Spleen (tissue), 11 donors: ENCODE data around the gene SPATA6L. TPM values are rescaled to one million over a fixed set of nuclear protein-coding genes. Genes with fewer than 3 reads are reported as not detected.
A peak's percentile ranks its signal among the peaks of the same experiment; 100 is the strongest.

ENCODE experiments used
- DNase-seq: peaks from one replicate; pipeline ENCODE4 v3.0.0-alpha.2; 2020
- H3K27ac ChIP-seq, 8 donors: fragments of 200-600 bp; sonication (generic) in 7 of 8; 1 replicate in 4 of 8; 2 replicates in 4 of 8; pipeline versions ENCODE4 v1.5.0 to v1.8.0; 2016 to 2021; ENCODE audit warnings: inconsistent platforms in 4 of 8, mild to moderate bottlenecking in 4 of 8, moderate library complexity in 1 of 8
- H3K27me3 ChIP-seq, 7 donors: fragments of 200-600 bp; sonication (generic) in 6 of 7; replicated peaks in 1 of 7; 1 replicate in 4 of 7; 2 replicates in 3 of 7; pipeline versions ENCODE4 v1.5.0 to v1.8.0; 2016 to 2021; ENCODE audit warnings: inconsistent platforms in 3 of 7, mild to moderate bottlenecking in 1 of 7
- H3K36me3 ChIP-seq, 6 donors: fragments of 200-600 bp; sonication (generic) in 5 of 6; 1 replicate in 4 of 6; 2 replicates in 2 of 6; pipeline versions ENCODE4 v1.5.0 to v1.8.0; 2016 to 2021; ENCODE audit warnings: inconsistent platforms in 2 of 6
- H3K4me1 ChIP-seq, 6 donors: fragments of 200-600 bp; sonication (generic) in 5 of 6; 1 replicate in 3 of 6; 2 replicates in 3 of 6; pipeline versions ENCODE4 v1.5.0 to v1.8.0; 2016 to 2021; ENCODE audit warnings: inconsistent platforms in 3 of 6
- H3K4me3 ChIP-seq, 8 donors: fragments of 200-600 bp; sonication (generic) in 7 of 8; 1 replicate in 4 of 8; 2 replicates in 4 of 8; pipeline versions ENCODE4 v1.5.0 to v1.8.0; 2016 to 2021; ENCODE audit warnings: inconsistent platforms in 4 of 8, mild to moderate bottlenecking in 4 of 8, moderate library complexity in 2 of 8
- H3K9me3 ChIP-seq, 8 donors: fragments of 200-600 bp; sonication (generic) in 7 of 8; 1 replicate in 4 of 8; 2 replicates in 4 of 8; pipeline versions ENCODE4 v1.5.0 to v1.8.0; 2016 to 2021; ENCODE audit warnings: inconsistent platforms in 4 of 8
- CTCF ChIP-seq, 11 experiments: fragments of 200-600 bp in 7 of 11; fragments of 450-650 bp in 4 of 11; sonication (generic) in 4 of 11; IDR thresholded peaks in 8 of 11; conservative IDR thresholded peaks in 3 of 11; 1 replicate in 7 of 11; 2 replicates in 4 of 11; pipeline versions ENCODE4 v1.4.0 to v1.8.0; 2016 to 2021; ENCODE audit warnings: antibody characterized with exemption in 11 of 11, inconsistent platforms in 4 of 11, mild to moderate bottlenecking in 1 of 11
- POLR2A ChIP-seq, 3 donors: fragments of 450-650 bp; IDR thresholded peaks; one replicate each; pipeline ENCODE4 v1.5.1; 2017; ENCODE audit warnings: antibody characterized with exemption in 3 of 3, mild to moderate bottlenecking in 1 of 3
- POLR2AphosphoS5 ChIP-seq, 3 donors: sonication (generic); formaldehyde crosslinking; IDR thresholded peaks; one replicate each; pipeline ENCODE4 v1.5.1; 2017; ENCODE audit warnings: antibody characterized with exemption in 3 of 3
- WGBS, 5 donors: extraction: QIAGEN DNeasy Blood & Tissue Kit in 3 of 5; methylation state at CpG; one replicate each; pipeline versions ENCODE4 v1.1.5 to v1.1.7; 2013 to 2018; 5-methylcytosine and 5-hydroxymethylcytosine counted together
- intact Hi-C: fragments of 100-400 bp; cut with DNase I; formaldehyde crosslinking; loops from one replicate; pipeline ENCODE4 v1.15.0; 2023; ENCODE audit warnings: low total_unique reads
- polyA plus RNA-seq, 3 donors: library from polyadenylated mRNA; stranded (reverse); fragments of 200-250 nt; gene quantifications; one replicate each; pipeline ENCODE4 v1.2.1, GENCODE V29; 2013
- total RNA-seq, 7 donors: library from RNA; depleted of rRNA in 3 of 7; stranded (reverse); fragments of >200 nt in 3 of 7; fragmentation: NEBNext Ultra II Directional in 4 of 7; extraction: Animal tissue kit (Norgen Biotek cat#: 25700) in 4 of 7; gene quantifications; one replicate each; pipeline versions ENCODE4 v1.1.0 to v1.2.1, GENCODE V29; 2016 to 2021
- donor health status: healthy with polysubstance abuse.
- donor health status: DM: no; HTN: no; CAD: no; lungs with moderate emphysema.
- donor health status: DM: no; HTN: no; CAD: no.
- donor health status: Bipolar disorder and iron deficiency.
- donor health status: healthy.
- donor health status: DM: no; HTN: no; CAD: no.
- donor health status: DM: yes; HTN: yes; CAD: no.

SPATA6L gene
- total and polyA plus RNA-seq, 10 donors, result 0.32 to 5.7 (median 1.1) TPM

GRCh38 chr9:4670591-4670990, 4.3 kb upstream of the SPATA6L start:
- TF ChIP-seq CTCF (IDR thresholded peaks at IDR 0.05 in 8 of 11, conservative IDR thresholded peaks at IDR 0.05 in 3 of 11), result no peak
- no peak for TF ChIP-seq POLR2A (IDR thresholded peaks at IDR 0.05)
- no peak for TF ChIP-seq POLR2AphosphoS5 (IDR thresholded peaks at IDR 0.05)
- intact Hi-C loops, result no loop called here
- Histone ChIP-seq H3K4me1 (peaks cover 4 to 18% (median 14%) of the 10 kb centered on the region in 6 donors), H3K27ac (no peak overlapping the region), H3K27me3 (peaks cover 0 to 9% (median 0%) of the 10 kb centered on the region in 7 donors), H3K4me3 (no peak overlapping the region), H3K36me3 (no peaks in the 10 kb centered on the region), H3K9me3 (no peaks in the 10 kb centered on the region)
- WGBS, 5 donors, result 53 to 70% (median 68%) methylated on average over 3 of the region's 3 CpGs
- DNase-seq, result no peak

GRCh38 chr9:4669890-4670289, 3.6 kb upstream of the SPATA6L start:
- DNase-seq, result no peak
- H3K4me3 ChIP-seq, result no peak overlapping the region
- peaks cover 0 to 9% (median 0%) of the 10 kb centered on the region in 7 donors for H3K27me3 ChIP-seq
- no peaks in the 10 kb centered on the region for H3K36me3 ChIP-seq
- H3K9me3 ChIP-seq, result no peaks in the 10 kb centered on the region
- TF ChIP-seq POLR2A (IDR thresholded peaks at IDR 0.05), result no peak
- no peak for TF ChIP-seq POLR2AphosphoS5 (IDR thresholded peaks at IDR 0.05)
- TF ChIP-seq CTCF (IDR thresholded peaks at IDR 0.05 in 8 of 11, conservative IDR thresholded peaks at IDR 0.05 in 3 of 11), result no peak
- peaks cover 9 to 25% (median 21%) of the 10 kb centered on the region in 6 donors for H3K4me1 ChIP-seq
- intact Hi-C loops, result loop anchor here (10.0 kb wide), 1 partner anchor 315 kb away; the partner anchor contains the start of gene JAK2
- no peak overlapping the region for H3K27ac ChIP-seq

- Histone ChIP-seq H3K9me3 (no peaks in the 10 kb centered on the region), H3K4me3 (no peak overlapping the region), H3K27me3 (peaks cover 0 to 9% (median 0%) of the 10 kb centered on the region in 7 donors), H3K4me1 (peaks cover 16 to 38% (median 34%) of the 10 kb centered on the region in 6 donors), H3K27ac (no peak overlapping the region), H3K36me3 (no peaks in the 10 kb centered on the region)
- WGBS, 5 donors, result 70 to 87% (median 83%) methylated on average over 2 of the region's 2 CpGs
- TF ChIP-seq POLR2AphosphoS5 (IDR thresholded peaks at IDR 0.05) (no peak), CTCF (IDR thresholded peaks at IDR 0.05 in 8 of 11, conservative IDR thresholded peaks at IDR 0.05 in 3 of 11) (no peak), POLR2A (IDR thresholded peaks at IDR 0.05) (no peak)
- intact Hi-C loops, result loop anchor here (10.0 kb wide), 1 partner anchor 316 kb away; the partner anchor contains the start of gene JAK2
- no peak for DNase-seq
Observed at GRCh38 chr9:4668604-4669003, 2.3 kb upstream of the SPATA6L start.

GRCh38 chr9:4667681-4668080, 1.4 kb upstream of the SPATA6L start:
- H3K36me3 ChIP-seq, result no peaks in the 10 kb centered on the region
- intact Hi-C loops, result loop anchor here (10.0 kb wide), 1 partner anchor 317 kb away; the partner anchor contains the start of gene JAK2
- H3K4me1 ChIP-seq, result peaks cover 25 to 47% (median 43%) of the 10 kb centered on the region in 6 donors
- peak in 1 of 3 donors; percentile 29 for TF ChIP-seq POLR2AphosphoS5 (IDR thresholded peaks at IDR 0.05)
- no peak for TF ChIP-seq POLR2A (IDR thresholded peaks at IDR 0.05)
- no peak for TF ChIP-seq CTCF (IDR thresholded peaks at IDR 0.05 in 8 of 11, conservative IDR thresholded peaks at IDR 0.05 in 3 of 11)
- WGBS, 5 donors, result 96 to 100% (median 100%) methylated on average over 1 of the region's 1 CpG
- no peak for DNase-seq
- no peak overlapping the region for H3K4me3 ChIP-seq
- no peaks in the 10 kb centered on the region for H3K9me3 ChIP-seq
- H3K27ac ChIP-seq, result no peak overlapping the region
- peaks cover 0 to 9% (median 0%) of the 10 kb centered on the region in 7 donors for H3K27me3 ChIP-seq
